CD4-positive, alpha-beta T cell (primary cell): ENCODE results near the gene SEMA3F. TPM values are rescaled to one million over a fixed set of nuclear protein-coding genes. Genes with fewer than 3 reads are reported as not detected.

Experiments used
- ATAC-seq: fragments of 200-7000 bp; cut with Tn5 transposase; one replicate; pipeline ENCODE4 v1.10.0; 2022; ENCODE audit warnings: mild to moderate bottlenecking; ENCODE audit not compliant: poor library complexity
- CTCF ChIA-PET: fragments of 350-600 bp; sonication (Branson Sonifier 250); formaldehyde crosslinking; loops from one replicate; lab custom pipeline; 2021; ENCODE audit warnings: antibody characterized with exemption, inconsistent platforms; lab: Charles Lee
- POLR2A ChIA-PET: fragments of 350-600 bp; sonication (Branson Sonifier 250); formaldehyde crosslinking; loops from one replicate; lab custom pipeline; 2021; ENCODE audit warnings: antibody characterized with exemption, inconsistent platforms; lab: Charles Lee
- DNase-seq, 14 experiments: peaks; one replicate each; pipeline ENCODE4 v3.0.0-alpha.2; 2013 to 2020; ENCODE audit warnings: mixed read lengths in 2 of 14
- H3K27ac ChIP-seq, 2 donors: one replicate each; pipeline versions ENCODE4 v1.5.1 to v1.7.0; 2013; ENCODE audit warnings: low read length in 2 of 2, low read depth in 1 of 2, mild to moderate bottlenecking in 1 of 2
- H3K27me3 ChIP-seq, 2 experiments: 1 replicate in 1 of 2; 2 replicates in 1 of 2; pipeline versions ENCODE4 v1.6.1 to v1.7.0; 2013; ENCODE audit warnings: low read length in 2 of 2, control low read depth in 1 of 2, mild to moderate bottlenecking in 1 of 2, moderate library complexity in 1 of 2; ENCODE audit not compliant: insufficient read depth in 2 of 2, control insufficient read depth in 1 of 2
- H3K36me3 ChIP-seq: one replicate; pipeline ENCODE4 v1.6.1; 2013; ENCODE audit warnings: low read length, control low read depth; ENCODE audit not compliant: insufficient read depth
- H3K4me1 ChIP-seq: one replicate; pipeline ENCODE4 v1.6.1; 2013; ENCODE audit warnings: low read length, control low read depth; ENCODE audit not compliant: insufficient read depth
- H3K4me3 ChIP-seq: one replicate; pipeline ENCODE4 v1.5.1; 2013; ENCODE audit warnings: mild to moderate bottlenecking, low read length, moderate library complexity
- H3K9me3 ChIP-seq, 2 experiments: 1 replicate in 1 of 2; 2 replicates in 1 of 2; pipeline versions ENCODE4 v1.6.1 to v1.7.0; 2013; ENCODE audit warnings: low read length in 2 of 2, mild to moderate bottlenecking in 2 of 2, control low read depth in 1 of 2, moderate library complexity in 1 of 2; ENCODE audit not compliant: control insufficient read depth in 1 of 2, insufficient read depth in 1 of 2
- H3K27ac Mint-ChIP-seq: one replicate; pipeline ENCODE4 v1.8.0; 2020; ENCODE audit warnings: mixed read lengths
- H3K27me3 Mint-ChIP-seq: one replicate; pipeline ENCODE4 v1.8.0; 2021; ENCODE audit warnings: mixed read lengths
- H3K36me3 Mint-ChIP-seq: one replicate; pipeline ENCODE4 v1.8.0; 2021; ENCODE audit warnings: low read depth, mixed read lengths
- H3K4me1 Mint-ChIP-seq: one replicate; pipeline ENCODE4 v1.8.0; 2021; ENCODE audit warnings: low read depth, mixed read lengths
- H3K4me3 Mint-ChIP-seq: one replicate; pipeline ENCODE4 v1.8.0; 2020; ENCODE audit warnings: mild to moderate bottlenecking, mixed read lengths
- H3K9me3 Mint-ChIP-seq: one replicate; pipeline ENCODE4 v1.8.0; 2020; ENCODE audit warnings: mixed read lengths
- CTCF ChIP-seq: fragments of 200-600 bp; IDR thresholded peaks from one replicate; pipeline ENCODE4 v1.8.0; 2022; ENCODE audit warnings: antibody characterized with exemption, mild to moderate bottlenecking
- intact Hi-C, 2 experiments: fragments of 100-400 bp; cut with DNase I in 1 of 2; cut with micrococcal nuclease in 1 of 2; formaldehyde crosslinking; loops; one replicate each; pipeline versions ENCODE4 v1.15.1 to v1.9.0; 2023 to 2025; cut with DNase I, micrococcal nuclease
- total RNA-seq, 174 experiments: library from RNA in 2 of 174; stranded (reverse) in 2 of 174; gene quantifications; one replicate each; pipeline ENCODE4 v1.2.3 and lab custom pipeline; 2021 to 2026

Gene SEMA3F
- total RNA-seq, 2 experiments from 2014 or later, result 0.22 to 1.1 TPM

GRCh38 chr3:50132421-50133282 lies 22.5 kb upstream of the SEMA3F start:
- H3K36me3 Mint-ChIP-seq, result no peaks in the 10 kb centered on the region
- ATAC-seq, result no peak
- no peak for TF ChIP-seq CTCF

GRCh38 chr3:50133283-50133615 lies 21.9 kb upstream of the SEMA3F start:
- H3K4me1 Mint-ChIP-seq, result peaks cover 2% of the 10 kb centered on the region
- DNase-seq, result no peak
- Histone ChIP-seq H3K4me3 (no peak overlapping the region), H3K27me3 (no peaks in the 10 kb centered on the region), H3K9me3 (no peaks in the 10 kb centered on the region), H3K4me1 (peaks cover 1% of the 10 kb centered on the region), H3K27ac (no peak overlapping the region), H3K36me3 (no peaks in the 10 kb centered on the region)
- H3K9me3 Mint-ChIP-seq, result no peaks in the 10 kb centered on the region
- CTCF ChIA-PET, result no interaction called here
- no peak for TF ChIP-seq CTCF
- no peak overlapping the region for H3K27ac Mint-ChIP-seq
- ATAC-seq, result no peak
- H3K27me3 Mint-ChIP-seq, result no peaks in the 10 kb centered on the region
- no peak overlapping the region for H3K4me3 Mint-ChIP-seq
- H3K36me3 Mint-ChIP-seq, result no peaks in the 10 kb centered on the region
- intact Hi-C loops, result no loop called here
- POLR2A ChIA-PET, result no interaction called here

More at GRCh38 chr3:50132421-50133282, 22.5 kb upstream of the SEMA3F start:
- Mint-ChIP-seq H3K27me3 (no peaks in the 10 kb centered on the region), H3K27ac (no peak overlapping the region), H3K4me3 (no peak overlapping the region), H3K9me3 (no peaks in the 10 kb centered on the region), H3K4me1 (no peaks in the 10 kb centered on the region)
- no peak overlapping the region for H3K27ac ChIP-seq
- H3K36me3 ChIP-seq, result no peaks in the 10 kb centered on the region
- H3K9me3 ChIP-seq, result no peaks in the 10 kb centered on the region
- peak in 1 of 14 experiments; percentile 24 for DNase-seq
- H3K4me1 ChIP-seq, result no peaks in the 10 kb centered on the region
- CTCF ChIA-PET, result no interaction called here
- intact Hi-C loops, result no loop called here
- POLR2A ChIA-PET, result no interaction called here
- no peaks in the 10 kb centered on the region for H3K27me3 ChIP-seq
- no peak overlapping the region for H3K4me3 ChIP-seq

GRCh38 chr3:50134367-50134766 lies 20.8 kb upstream of the SEMA3F start:
- CTCF ChIA-PET, result no interaction called here
- no peak overlapping the region for H3K4me3 Mint-ChIP-seq

More at GRCh38 chr3:50134367-50134766, 20.8 kb upstream of the SEMA3F start:
- Mint-ChIP-seq H3K27me3 (no peaks in the 10 kb centered on the region), H3K9me3 (no peaks in the 10 kb centered on the region), H3K4me1 (peaks cover 8% of the 10 kb centered on the region), H3K36me3 (no peaks in the 10 kb centered on the region), H3K27ac (no peak overlapping the region)
- H3K27me3 ChIP-seq, result no peaks in the 10 kb centered on the region
- no peak overlapping the region for H3K4me3 ChIP-seq
- no peaks in the 10 kb centered on the region for H3K9me3 ChIP-seq
- DNase-seq (no peak), ATAC-seq (no peak)
- H3K4me1 ChIP-seq, result peaks cover 9% of the 10 kb centered on the region
- TF ChIP-seq CTCF, result no peak
- H3K27ac ChIP-seq, result no peak overlapping the region
- H3K36me3 ChIP-seq, result no peaks in the 10 kb centered on the region
- intact Hi-C loops, result no loop called here
- POLR2A ChIA-PET, result no interaction called here
